K562 (cell line): ENCODE measurements around the gene CTIF. TPM values are rescaled to one million over a fixed set of nuclear protein-coding genes. Genes with fewer than 3 reads are reported as not detected.
A peak's percentile ranks its signal among the peaks of the same experiment; 100 is the strongest.

Experiments used
- ATF4 ChIP-seq: fragments of 450-650 bp; formaldehyde crosslinking; IDR thresholded peaks from 2 replicates; pipeline ENCODE4 v1.4.0; 2022; ENCODE audit warnings: mild to moderate bottlenecking, moderate library complexity
- CHD4 ChIP-seq: fragments of 200-600 bp; sonication (generic); IDR thresholded peaks from 3 replicates; pipeline ENCODE4 v1.6.1; 2012; ENCODE audit warnings: low read depth, mild to moderate bottlenecking, mixed read lengths, low read length, inconsistent platforms; ENCODE audit not compliant: insufficient read depth, insufficient replicate concordance, poor library complexity, severe bottlenecking
- FIP1L1 ChIP-seq: fragments of 200-400 bp; formaldehyde crosslinking; IDR thresholded peaks from 2 replicates; pipeline ENCODE4 v1.6.1; 2018; ENCODE audit warnings: mild to moderate bottlenecking, low read depth, low read length; ENCODE audit not compliant: poor library complexity, severe bottlenecking
- FOXA3 ChIP-seq, 2 experiments: fragments of 450-650 bp in 1 of 2; sonication (generic) in 1 of 2; formaldehyde crosslinking; IDR thresholded peaks in 1 of 2; conservative IDR thresholded peaks in 1 of 2; 2 replicates each; pipeline versions ENCODE4 v1.4.0 to v1.8.0; 2020 to 2022; ENCODE audit warnings: mild to moderate bottlenecking in 2 of 2, missing genetic modification reagents in 1 of 2
- MECOM ChIP-seq: fragments of 250-450 bp; sonication (Bioruptor Pico); IDR thresholded peaks from 2 replicates; pipeline ENCODE4 v1.8.0; 2022; ENCODE audit warnings: inconsistent platforms
- NBN ChIP-seq: fragments of 450-650 bp; IDR thresholded peaks from 2 replicates; pipeline ENCODE4 v1.6.1; 2016; ENCODE audit warnings: low read depth, mild to moderate bottlenecking
- NCOA6 ChIP-seq: fragments of 450-650 bp; IDR thresholded peaks from 2 replicates; pipeline ENCODE4 v1.6.1; 2017; ENCODE audit warnings: mild to moderate bottlenecking
- NR2F6 ChIP-seq: fragments of 450-650 bp; formaldehyde crosslinking; IDR thresholded peaks from 2 replicates; pipeline ENCODE4 v1.4.0; 2020; ENCODE audit warnings: mild to moderate bottlenecking
- STAG1 ChIP-seq: sonication (generic); formaldehyde crosslinking; IDR thresholded peaks from 2 replicates; pipeline ENCODE4 v1.5.0; 2020; ENCODE audit warnings: missing genetic modification reagents, borderline replicate concordance
- THRB ChIP-seq: fragments of 450-650 bp; formaldehyde crosslinking; conservative IDR thresholded peaks from 2 replicates; pipeline ENCODE4 v1.4.0; 2022; ENCODE audit warnings: mild to moderate bottlenecking, missing genetic modification characterization
- YY1 ChIP-seq, 3 experiments: IDR thresholded peaks; 2 replicates each; pipeline ENCODE4 v1.6.1; 2011; ENCODE audit warnings: low read length in 2 of 3, mild to moderate bottlenecking in 2 of 3, moderate library complexity in 2 of 3, borderline replicate concordance in 1 of 3, control low read depth in 1 of 3, low read depth in 1 of 3; ENCODE audit not compliant: insufficient read depth in 3 of 3, insufficient replicate concordance in 2 of 3, control insufficient read depth in 1 of 3, insufficient read length in 1 of 3; ENCODE audit errors: extremely low read depth in 1 of 3
- ZBTB17 ChIP-seq: fragments of 450-650 bp; formaldehyde crosslinking; IDR thresholded peaks from 2 replicates; pipeline ENCODE4 v1.4.0; 2020; ENCODE audit warnings: mild to moderate bottlenecking
- ZMIZ1 ChIP-seq, 2 experiments: fragments of 150-350 bp in 1 of 2; IDR thresholded peaks; 2 replicates each; pipeline ENCODE4 v1.6.1; 2012 to 2016; ENCODE audit warnings: low read depth in 2 of 2, low read length in 2 of 2, mild to moderate bottlenecking in 1 of 2, moderate library complexity in 1 of 2
- ZNF217 ChIP-seq: sonication (generic); formaldehyde crosslinking; IDR thresholded peaks from 2 replicates; pipeline ENCODE4 v1.8.0; 2022; ENCODE audit warnings: mild to moderate bottlenecking, missing genetic modification reagents
- ZNF384 ChIP-seq: IDR thresholded peaks from 2 replicates; pipeline ENCODE4 v1.6.1; 2012; ENCODE audit warnings: low read depth, low read length, improper control_type of control experiment
- ZNF583 ChIP-seq: fragments of 250-450 bp; sonication (Bioruptor Pico); IDR thresholded peaks from 2 replicates; pipeline ENCODE4 v1.4.0; 2020
- ZNF592 ChIP-seq: fragments of 450-650 bp; IDR thresholded peaks from 2 replicates; pipeline ENCODE4 v1.6.1; 2017; ENCODE audit warnings: antibody characterized with exemption, mild to moderate bottlenecking
- polyA plus RNA-seq, 8 experiments: library from polyadenylated mRNA; depleted of rRNA in 4 of 8; stranded (reverse) in 5 of 8; unstranded in 3 of 8; fragments of >200 nt; fragmentation: Nextera tagmentation in 2 of 8; fragmentation: Illumina TruSeq in 1 of 8; extraction: Ambion mirVana in 2 of 8; extraction: Trizol in 1 of 8; gene quantifications; 2 replicates each; pipeline versions ENCODE4 v1.2.1 to v1.2.3, GENCODE V29; 2011 to 2014; ENCODE audit warnings: inconsistent platforms in 1 of 8, missing spikeins in 1 of 8
- total RNA-seq, 7 experiments: library from RNA; depleted of rRNA in 6 of 7; stranded (reverse); fragments of >200 nt in 6 of 7; fragmentation: Illumina TruSeq in 2 of 7; extraction: Trizol in 2 of 7; gene quantifications; 2 replicates each; pipeline versions ENCODE4 v1.2.1 to v1.2.3, GENCODE V29; 2011 to 2021; ENCODE audit warnings: low replicate concordance in 1 of 7

CTIF gene
- total and polyA plus RNA-seq, 9 of the 15 experiments (the other 6 are each of a cell fraction or from before 2014, with no cell fraction given): 0.17 to 11.5 (median 2.2) TPM

- TF ChIP-seq NCOA6 (no peak), THRB (CRISPR knock-in tag) (peak; percentile 97), ZNF592 (peak; percentile 99), FIP1L1 (no peak), MECOM (CRISPR knock-in tag) (peak; percentile 53; the same call in 1 of the 2 replicates), NBN (no peak), ATF4 (0 out of 2 replicates have a peak, but pooled peaks have one; percentile 58), CHD4 (no peak), NR2F6 (CRISPR knock-in tag) (no peak), YY1 (IDR thresholded peaks at IDR 0.05; ENCODE audit: borderline replicate concordance in 1 of 3, control insufficient read depth in 1 of 3, extremely low read depth in 1 of 3, insufficient read depth in 3 of 3, insufficient read length in 1 of 3, insufficient replicate concordance in 2 of 3, low read depth in 1 of 3, low read length in 2 of 3) (no peak), ZNF583 (CRISPR knock-in tag) (peak; percentile 84; the same call in 1 of the 2 replicates), ZNF384 (no peak), ZMIZ1 (IDR thresholded peaks at IDR 0.05; ENCODE audit: low read depth in 2 of 2, low read length in 2 of 2) (no peak), ZNF217 (CRISPR knock-in tag) (no peak), ZBTB17 (CRISPR knock-in tag) (peak; percentile 80), FOXA3 (CRISPR knock-in tag; conservative IDR thresholded peaks at IDR 0.05 in 1 of 2, IDR thresholded peaks at IDR 0.05 in 1 of 2) (no peak), STAG1 (CRISPR knock-in tag) (no peak)
Observed at GRCh38 chr18:48566589-48566988, 27.8 kb downstream of the CTIF start (continued).
